Measurements from ENCODE around the gene ZC3HAV1.

GRCh38 chr7:139011373-139011772 is 98.1 kb downstream of the ZC3HAV1 start:
- TF ChIP-seq POLR2A (IDR thresholded peaks at IDR 0.05; ENCODE audit: low read length) (no peak), GATA1 (IDR thresholded peaks at IDR 0.05; ENCODE audit: low read depth, low read length) (no peak)
